K562 (cell line): ENCODE measurements around the gene ITGAE.

Experiments
- CEBPB ChIP-seq: fragments of 450-650 bp; IDR thresholded peaks from 2 replicates; pipeline ENCODE4 v1.6.1; 2016; ENCODE audit warnings: missing genetic modification characterization, missing compliant biosample characterization
- HIVEP1 ChIP-seq: fragments of 250-450 bp; sonication (Bioruptor Pico); IDR thresholded peaks from 2 replicates; pipeline ENCODE4 v1.4.0; 2020; ENCODE audit warnings: mild to moderate bottlenecking
- HOXB6 ChIP-seq: fragments of 250-450 bp; sonication (Bioruptor Pico); IDR thresholded peaks from 2 replicates; pipeline ENCODE4 v1.5.1; 2022; ENCODE audit warnings: mild to moderate bottlenecking, borderline replicate concordance
- NFIC ChIP-seq: fragments of 450-650 bp; IDR thresholded peaks from 2 replicates; pipeline ENCODE4 v1.6.1; 2017; ENCODE audit warnings: mild to moderate bottlenecking, inconsistent platforms
- SAFB2 ChIP-seq: fragments of 200-400 bp; formaldehyde crosslinking; IDR thresholded peaks from 2 replicates; pipeline ENCODE4 v1.6.1; 2018; ENCODE audit warnings: borderline replicate concordance, low read length, low read depth, moderate library complexity; ENCODE audit not compliant: severe bottlenecking
- SMAD4 ChIP-seq: fragments of 250-450 bp; sonication (Bioruptor Pico); conservative IDR thresholded peaks from 2 replicates; pipeline ENCODE4 v1.8.0; 2021; ENCODE audit warnings: inconsistent platforms, mild to moderate bottlenecking, moderate library complexity
- YY1 ChIP-seq, 3 experiments: IDR thresholded peaks; 2 replicates each; pipeline ENCODE4 v1.6.1; 2011; ENCODE audit warnings: low read length in 2 of 3, mild to moderate bottlenecking in 2 of 3, moderate library complexity in 2 of 3, borderline replicate concordance in 1 of 3, control low read depth in 1 of 3, low read depth in 1 of 3; ENCODE audit not compliant: insufficient read depth in 3 of 3, insufficient replicate concordance in 2 of 3, control insufficient read depth in 1 of 3, insufficient read length in 1 of 3; ENCODE audit errors: extremely low read depth in 1 of 3
- ZFX ChIP-seq: sonication (generic); formaldehyde crosslinking; IDR thresholded peaks from 2 replicates; pipeline ENCODE4 v1.8.0; 2022; ENCODE audit warnings: mild to moderate bottlenecking, missing genetic modification reagents, moderate library complexity
- ZSCAN29 ChIP-seq: fragments of 450-650 bp; IDR thresholded peaks from 2 replicates; pipeline ENCODE4 v1.6.1; 2017
- TF ChIP-seq, protein P1 (sequence below), 3 experiments: IDR thresholded peaks in 2 of 3; conservative IDR thresholded peaks in 1 of 3; 2 replicates each; pipeline ENCODE4 v1.5.1; 2011 to 2012; ENCODE audit warnings: low read length in 3 of 3, mild to moderate bottlenecking in 3 of 3, control low read depth in 2 of 3, improper control_type of control experiment in 1 of 3, inconsistent platforms in 1 of 3, low read depth in 1 of 3, mixed read lengths in 1 of 3, moderate library complexity in 1 of 3; ENCODE audit not compliant: insufficient read depth in 2 of 3
- TF ChIP-seq, protein P2 (sequence below): sonication (generic); formaldehyde crosslinking; IDR thresholded peaks from 2 replicates; pipeline ENCODE4 v1.8.0; 2022; ENCODE audit warnings: mild to moderate bottlenecking, missing genetic modification reagents, borderline replicate concordance
- TF ChIP-seq, protein P3 (sequence below): sonication (generic); formaldehyde crosslinking; IDR thresholded peaks from 2 replicates; pipeline ENCODE4 v1.8.0; 2022; ENCODE audit warnings: mild to moderate bottlenecking, missing genetic modification reagents

DNA sequence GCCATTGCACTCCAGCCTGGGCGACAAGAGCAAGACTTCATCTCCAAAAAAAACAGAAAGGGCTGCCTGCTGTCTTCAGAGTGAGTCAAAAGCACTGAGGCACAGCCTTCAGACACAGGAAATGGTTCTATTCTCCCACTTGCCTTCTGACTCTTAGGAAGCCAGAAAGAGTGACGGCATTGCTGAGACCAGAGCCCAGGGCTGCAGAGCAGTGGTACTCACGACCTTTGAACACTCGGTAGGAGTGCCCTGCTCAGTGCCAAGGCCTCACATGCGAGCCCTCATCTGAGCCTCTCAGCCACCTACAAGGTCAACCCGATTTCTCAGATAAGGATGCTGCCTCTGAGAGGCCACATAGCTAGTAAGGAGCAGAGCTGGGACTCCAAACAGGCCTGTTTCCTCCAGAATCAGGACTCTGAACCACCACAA is 3.5 kb upstream of the ITGAE start:
- TF ChIP-seq YY1 (IDR thresholded peaks at IDR 0.05; ENCODE audit: borderline replicate concordance in 1 of 3, control insufficient read depth in 1 of 3, extremely low read depth in 1 of 3, insufficient read depth in 3 of 3, insufficient read length in 1 of 3, insufficient replicate concordance in 2 of 3, low read depth in 1 of 3, low read length in 2 of 3): no peak
- TF ChIP-seq, protein P1, sequence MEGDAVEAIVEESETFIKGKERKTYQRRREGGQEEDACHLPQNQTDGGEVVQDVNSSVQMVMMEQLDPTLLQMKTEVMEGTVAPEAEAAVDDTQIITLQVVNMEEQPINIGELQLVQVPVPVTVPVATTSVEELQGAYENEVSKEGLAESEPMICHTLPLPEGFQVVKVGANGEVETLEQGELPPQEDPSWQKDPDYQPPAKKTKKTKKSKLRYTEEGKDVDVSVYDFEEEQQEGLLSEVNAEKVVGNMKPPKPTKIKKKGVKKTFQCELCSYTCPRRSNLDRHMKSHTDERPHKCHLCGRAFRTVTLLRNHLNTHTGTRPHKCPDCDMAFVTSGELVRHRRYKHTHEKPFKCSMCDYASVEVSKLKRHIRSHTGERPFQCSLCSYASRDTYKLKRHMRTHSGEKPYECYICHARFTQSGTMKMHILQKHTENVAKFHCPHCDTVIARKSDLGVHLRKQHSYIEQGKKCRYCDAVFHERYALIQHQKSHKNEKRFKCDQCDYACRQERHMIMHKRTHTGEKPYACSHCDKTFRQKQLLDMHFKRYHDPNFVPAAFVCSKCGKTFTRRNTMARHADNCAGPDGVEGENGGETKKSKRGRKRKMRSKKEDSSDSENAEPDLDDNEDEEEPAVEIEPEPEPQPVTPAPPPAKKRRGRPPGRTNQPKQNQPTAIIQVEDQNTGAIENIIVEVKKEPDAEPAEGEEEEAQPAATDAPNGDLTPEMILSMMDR (IDR thresholded peaks at IDR 0.05 in 2 of 3, conservative IDR thresholded peaks at IDR 0.05 in 1 of 3; ENCODE audit: insufficient read depth in 2 of 3, low read depth in 1 of 3, low read length in 3 of 3): no peak
- TF ChIP-seq HOXB6 (CRISPR knock-in tag): no peak
- no peak for TF ChIP-seq SMAD4
- no peak for TF ChIP-seq HIVEP1 (CRISPR knock-in tag)
- no peak for TF ChIP-seq SAFB2
- no peak for TF ChIP-seq NFIC
- TF ChIP-seq ZFX (CRISPR knock-in tag): no peak
- TF ChIP-seq ZSCAN29: no peak
- TF ChIP-seq, protein P2, sequence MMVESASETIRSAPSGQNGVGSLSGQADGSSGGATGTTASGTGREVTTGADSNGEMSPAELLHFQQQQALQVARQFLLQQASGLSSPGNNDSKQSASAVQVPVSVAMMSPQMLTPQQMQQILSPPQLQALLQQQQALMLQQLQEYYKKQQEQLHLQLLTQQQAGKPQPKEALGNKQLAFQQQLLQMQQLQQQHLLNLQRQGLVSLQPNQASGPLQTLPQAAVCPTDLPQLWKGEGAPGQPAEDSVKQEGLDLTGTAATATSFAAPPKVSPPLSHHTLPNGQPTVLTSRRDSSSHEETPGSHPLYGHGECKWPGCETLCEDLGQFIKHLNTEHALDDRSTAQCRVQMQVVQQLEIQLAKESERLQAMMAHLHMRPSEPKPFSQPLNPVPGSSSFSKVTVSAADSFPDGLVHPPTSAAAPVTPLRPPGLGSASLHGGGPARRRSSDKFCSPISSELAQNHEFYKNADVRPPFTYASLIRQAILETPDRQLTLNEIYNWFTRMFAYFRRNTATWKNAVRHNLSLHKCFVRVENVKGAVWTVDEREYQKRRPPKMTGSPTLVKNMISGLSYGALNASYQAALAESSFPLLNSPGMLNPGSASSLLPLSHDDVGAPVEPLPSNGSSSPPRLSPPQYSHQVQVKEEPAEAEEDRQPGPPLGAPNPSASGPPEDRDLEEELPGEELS (CRISPR knock-in tag): no peak
- TF ChIP-seq, protein P3, sequence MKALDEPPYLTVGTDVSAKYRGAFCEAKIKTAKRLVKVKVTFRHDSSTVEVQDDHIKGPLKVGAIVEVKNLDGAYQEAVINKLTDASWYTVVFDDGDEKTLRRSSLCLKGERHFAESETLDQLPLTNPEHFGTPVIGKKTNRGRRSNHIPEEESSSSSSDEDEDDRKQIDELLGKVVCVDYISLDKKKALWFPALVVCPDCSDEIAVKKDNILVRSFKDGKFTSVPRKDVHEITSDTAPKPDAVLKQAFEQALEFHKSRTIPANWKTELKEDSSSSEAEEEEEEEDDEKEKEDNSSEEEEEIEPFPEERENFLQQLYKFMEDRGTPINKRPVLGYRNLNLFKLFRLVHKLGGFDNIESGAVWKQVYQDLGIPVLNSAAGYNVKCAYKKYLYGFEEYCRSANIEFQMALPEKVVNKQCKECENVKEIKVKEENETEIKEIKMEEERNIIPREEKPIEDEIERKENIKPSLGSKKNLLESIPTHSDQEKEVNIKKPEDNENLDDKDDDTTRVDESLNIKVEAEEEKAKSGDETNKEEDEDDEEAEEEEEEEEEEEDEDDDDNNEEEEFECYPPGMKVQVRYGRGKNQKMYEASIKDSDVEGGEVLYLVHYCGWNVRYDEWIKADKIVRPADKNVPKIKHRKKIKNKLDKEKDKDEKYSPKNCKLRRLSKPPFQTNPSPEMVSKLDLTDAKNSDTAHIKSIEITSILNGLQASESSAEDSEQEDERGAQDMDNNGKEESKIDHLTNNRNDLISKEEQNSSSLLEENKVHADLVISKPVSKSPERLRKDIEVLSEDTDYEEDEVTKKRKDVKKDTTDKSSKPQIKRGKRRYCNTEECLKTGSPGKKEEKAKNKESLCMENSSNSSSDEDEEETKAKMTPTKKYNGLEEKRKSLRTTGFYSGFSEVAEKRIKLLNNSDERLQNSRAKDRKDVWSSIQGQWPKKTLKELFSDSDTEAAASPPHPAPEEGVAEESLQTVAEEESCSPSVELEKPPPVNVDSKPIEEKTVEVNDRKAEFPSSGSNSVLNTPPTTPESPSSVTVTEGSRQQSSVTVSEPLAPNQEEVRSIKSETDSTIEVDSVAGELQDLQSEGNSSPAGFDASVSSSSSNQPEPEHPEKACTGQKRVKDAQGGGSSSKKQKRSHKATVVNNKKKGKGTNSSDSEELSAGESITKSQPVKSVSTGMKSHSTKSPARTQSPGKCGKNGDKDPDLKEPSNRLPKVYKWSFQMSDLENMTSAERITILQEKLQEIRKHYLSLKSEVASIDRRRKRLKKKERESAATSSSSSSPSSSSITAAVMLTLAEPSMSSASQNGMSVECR (CRISPR knock-in tag): no peak
- no peak for TF ChIP-seq CEBPB (tag)
